HG02943 (cell line): ENCODE measurements around the gene DMAC2L.

Experiments
- ATAC-seq: cut with Tn5 transposase; IDR thresholded peaks from one replicate; pipeline ENCODE4 v1.9.1; 2021; ENCODE audit warnings: mild to moderate bottlenecking, low read depth, moderate library complexity; ENCODE audit not compliant: unreplicated experiment

Gene DMAC2L

GRCh38 chr14:50320283-50320682 lies 8.2 kb downstream of the DMAC2L start:
- ATAC-seq, result no peak

DNA sequence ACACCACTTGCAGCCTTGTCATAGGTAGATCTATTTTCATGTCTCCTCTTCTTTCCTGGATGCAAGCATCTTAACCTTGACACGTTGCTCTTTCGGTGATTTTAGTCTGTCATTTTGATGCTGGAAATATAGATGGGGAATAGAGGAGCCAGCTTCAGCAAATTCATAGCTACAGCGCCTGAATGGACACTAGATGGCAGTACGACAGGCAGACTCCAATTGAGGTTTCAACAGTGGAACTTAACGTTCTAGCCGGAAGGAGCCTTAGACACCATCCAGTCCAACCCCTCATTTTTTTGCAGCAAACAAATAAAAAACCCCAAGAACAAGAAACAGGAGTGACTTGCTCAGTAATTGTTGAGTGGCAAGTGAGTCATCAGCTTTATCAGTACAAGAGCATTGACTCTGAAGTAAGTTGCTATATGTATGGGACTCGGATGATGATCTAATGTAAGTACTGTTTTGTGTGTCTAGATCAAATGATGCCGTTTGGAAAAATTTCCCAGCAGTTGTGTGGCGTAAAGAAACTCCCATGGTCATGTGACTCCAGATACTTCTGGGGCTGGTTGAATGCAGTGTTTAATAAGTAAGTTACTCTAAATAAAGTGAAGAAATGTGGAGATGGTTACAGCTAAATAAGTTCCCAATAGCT lies 9.0 kb downstream of the DMAC2L start:
- ATAC-seq, result peak; percentile 88

- ATAC-seq, result no peak
Measured at GRCh38 chr14:50331596-50331995, 19.5 kb downstream of the DMAC2L start.

DNA sequence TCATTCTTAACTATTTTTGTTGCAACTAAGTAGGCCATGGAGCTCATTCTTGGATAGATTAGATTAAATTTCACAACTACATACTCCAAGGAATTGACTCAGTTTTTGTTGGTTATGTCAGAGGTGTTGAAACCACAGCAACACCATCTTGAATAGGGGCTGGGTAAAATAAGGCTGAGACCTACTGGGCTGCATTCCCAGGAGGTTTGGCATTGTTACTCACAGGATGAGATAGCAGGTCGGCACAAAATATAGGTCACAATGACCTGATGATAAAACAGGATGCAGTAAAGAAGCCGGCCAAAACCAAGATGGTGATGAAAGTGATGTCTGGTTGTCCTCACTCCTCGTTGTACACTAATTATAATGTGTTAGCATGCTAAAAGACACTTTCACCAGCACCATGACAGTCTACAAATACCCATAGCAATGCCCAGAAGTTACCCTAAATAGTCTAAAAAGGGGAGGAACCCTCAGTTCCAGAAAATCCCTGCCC lies 20.9 kb downstream of the DMAC2L start:
- ATAC-seq, result no peak

GRCh38 chr14:50334211-50334610 lies 22.1 kb downstream of the DMAC2L start:
- ATAC-seq, result no peak

DNA sequence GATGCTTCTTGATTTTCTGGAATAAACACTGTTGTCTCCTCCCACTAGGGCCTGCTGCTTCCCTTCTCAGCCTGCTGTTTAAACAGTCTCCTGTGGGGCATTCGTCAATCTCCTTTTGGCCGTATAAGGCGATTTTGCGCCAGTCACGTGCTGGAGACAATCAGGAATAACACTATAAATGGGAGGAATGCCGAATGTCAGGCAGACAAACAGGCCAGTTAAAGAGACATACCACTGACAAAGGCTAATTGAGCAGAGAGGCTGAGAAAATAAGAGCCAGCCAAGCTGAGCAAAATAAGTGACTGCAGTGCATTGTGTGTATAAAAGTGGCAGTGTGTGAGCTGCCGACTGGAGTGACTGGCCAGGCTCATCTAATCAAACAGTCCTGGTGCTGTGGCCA lies 23.3 kb downstream of the DMAC2L start:
- no peak for ATAC-seq

- ATAC-seq, result no peak
Measured at GRCh38 chr14:50335989-50336824, 24.1 kb downstream of the DMAC2L start.

DNA sequence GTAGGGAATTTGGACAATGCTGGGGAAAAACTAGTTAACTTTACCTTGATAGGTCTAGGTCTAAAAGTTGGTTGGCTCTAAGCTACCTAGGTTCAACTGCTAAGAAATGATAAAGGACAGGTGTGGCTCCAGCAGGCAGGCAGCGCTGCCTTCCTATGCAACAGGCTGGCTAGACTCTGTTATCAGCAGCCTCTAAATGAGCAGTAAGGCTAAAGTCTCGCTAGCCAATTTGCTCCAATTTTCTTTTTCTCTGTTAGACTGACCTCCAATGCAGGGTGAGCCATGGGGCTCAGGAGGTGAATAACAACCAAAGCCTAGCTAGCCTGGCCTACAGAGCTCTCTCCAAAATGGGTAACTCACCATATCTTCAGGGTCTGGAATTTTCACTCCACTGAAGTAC lies 26.5 kb downstream of the DMAC2L start:
- ATAC-seq, result no peak

- no peak for ATAC-seq
Measured at GRCh38 chr14:50339178-50339804, 27.2 kb downstream of the DMAC2L start.

DNA sequence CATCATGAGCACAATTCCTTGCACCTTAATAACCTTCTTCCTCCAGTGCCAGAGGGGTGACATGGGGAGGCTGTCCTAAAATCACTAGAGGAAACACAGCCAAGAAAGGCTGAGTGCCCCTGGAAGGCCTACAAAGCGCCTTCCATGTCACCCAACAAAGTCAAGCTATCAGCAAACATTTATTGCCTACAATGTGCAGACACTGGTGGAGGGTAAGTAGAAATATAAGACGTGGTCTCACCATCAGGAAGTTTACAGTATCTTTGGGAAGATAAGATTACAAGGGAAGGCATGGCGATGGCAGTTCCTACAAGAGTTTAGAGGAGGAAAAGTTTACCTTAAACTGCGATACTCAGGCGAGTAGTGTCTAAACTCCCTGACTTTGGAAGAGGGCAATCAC lies 27.9 kb downstream of the DMAC2L start:
- ATAC-seq, result no peak

GRCh38 chr14:50340963-50341362 lies 28.8 kb downstream of the DMAC2L start:
- no peak for ATAC-seq

DNA sequence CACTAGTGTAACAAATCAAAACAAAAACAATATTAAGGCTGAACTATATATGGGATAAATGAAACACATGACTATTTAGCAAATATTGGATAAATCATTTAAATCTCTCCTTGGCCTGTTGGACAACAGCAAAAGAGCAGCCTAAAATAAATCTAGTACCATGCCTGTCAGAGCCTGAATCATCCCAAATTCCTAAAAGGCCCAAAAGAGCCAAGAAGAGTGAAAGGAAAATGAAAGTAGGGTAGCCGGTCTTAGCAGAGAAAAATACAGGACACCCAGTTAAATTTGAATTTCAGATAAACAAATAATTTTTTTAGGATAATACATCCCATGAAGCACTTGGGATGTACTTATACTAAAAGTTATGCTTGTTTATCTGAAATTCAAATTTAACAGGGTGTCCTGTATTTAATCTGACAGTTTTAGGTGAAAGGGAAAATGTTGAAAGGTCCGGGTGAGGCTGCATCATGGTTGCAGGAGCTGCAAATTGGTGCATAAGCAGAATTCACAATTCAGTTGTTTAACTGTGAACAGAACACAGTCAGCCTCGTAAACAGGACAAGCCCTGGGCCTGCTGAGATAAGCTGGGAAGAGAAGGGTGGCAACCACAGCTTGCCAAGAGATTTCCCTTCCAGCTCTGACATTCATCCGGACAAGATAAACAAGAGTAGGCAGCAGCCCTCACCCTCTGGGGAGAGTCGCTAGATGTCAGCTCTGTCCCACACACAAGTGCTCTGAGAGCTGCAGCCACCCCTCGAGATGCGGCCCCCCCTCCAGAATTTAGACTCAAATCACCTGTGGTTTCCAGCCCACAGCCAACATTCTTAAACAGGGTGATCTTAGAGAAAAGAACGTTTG lies 30.3 kb downstream of the DMAC2L start:
- no peak for ATAC-seq

DNA sequence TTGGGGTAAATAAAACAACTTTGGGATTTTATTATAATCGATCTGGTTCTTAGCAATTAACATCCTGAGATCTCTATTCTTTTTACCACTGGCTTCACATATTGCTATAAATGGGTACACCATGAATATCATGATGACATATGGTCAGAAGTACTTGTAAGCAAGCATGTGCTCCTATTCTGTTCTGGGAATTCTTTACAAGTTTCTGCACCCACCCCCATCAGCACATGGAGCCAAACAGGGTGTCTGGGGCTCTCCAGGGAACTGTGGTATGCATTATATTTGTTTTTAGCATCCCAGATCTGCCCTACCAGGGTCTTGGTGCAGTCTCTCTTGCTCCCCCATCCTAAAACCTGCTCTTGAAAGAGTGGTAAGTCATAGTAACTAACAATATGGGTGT lies 31.3 kb downstream of the DMAC2L start:
- ATAC-seq, result no peak

DNA sequence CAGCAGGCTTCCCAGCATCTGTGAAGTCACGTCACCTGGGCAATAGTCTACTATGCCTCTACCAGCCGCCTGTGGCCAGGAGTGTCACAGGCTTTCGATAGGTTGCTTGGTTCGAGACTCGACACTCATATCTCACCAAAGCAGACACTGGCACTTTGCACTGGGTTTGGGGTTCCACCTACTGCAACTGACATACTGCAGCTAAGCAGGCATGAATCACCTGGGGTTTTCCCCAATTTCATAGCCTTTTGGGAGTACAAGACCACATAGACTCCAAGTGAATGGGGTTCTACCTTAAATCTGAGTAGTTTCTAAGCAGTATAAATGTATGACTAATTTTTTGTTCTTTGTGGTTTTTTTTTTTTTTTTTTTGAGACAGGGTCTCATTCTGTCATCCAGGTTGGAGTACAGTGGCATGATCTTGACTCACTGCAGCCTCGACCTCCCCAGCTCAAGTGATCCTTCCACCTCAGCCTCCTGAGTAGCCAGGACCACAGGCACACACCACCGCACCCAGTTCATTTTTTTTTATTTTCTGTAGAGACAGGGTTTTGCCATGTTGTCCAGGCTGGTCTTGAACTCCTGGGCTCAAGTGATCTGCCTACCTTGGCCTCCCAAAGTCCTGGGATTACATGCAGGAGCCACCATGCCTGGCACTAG lies 32.1 kb downstream of the DMAC2L start:
- no peak for ATAC-seq

DNA sequence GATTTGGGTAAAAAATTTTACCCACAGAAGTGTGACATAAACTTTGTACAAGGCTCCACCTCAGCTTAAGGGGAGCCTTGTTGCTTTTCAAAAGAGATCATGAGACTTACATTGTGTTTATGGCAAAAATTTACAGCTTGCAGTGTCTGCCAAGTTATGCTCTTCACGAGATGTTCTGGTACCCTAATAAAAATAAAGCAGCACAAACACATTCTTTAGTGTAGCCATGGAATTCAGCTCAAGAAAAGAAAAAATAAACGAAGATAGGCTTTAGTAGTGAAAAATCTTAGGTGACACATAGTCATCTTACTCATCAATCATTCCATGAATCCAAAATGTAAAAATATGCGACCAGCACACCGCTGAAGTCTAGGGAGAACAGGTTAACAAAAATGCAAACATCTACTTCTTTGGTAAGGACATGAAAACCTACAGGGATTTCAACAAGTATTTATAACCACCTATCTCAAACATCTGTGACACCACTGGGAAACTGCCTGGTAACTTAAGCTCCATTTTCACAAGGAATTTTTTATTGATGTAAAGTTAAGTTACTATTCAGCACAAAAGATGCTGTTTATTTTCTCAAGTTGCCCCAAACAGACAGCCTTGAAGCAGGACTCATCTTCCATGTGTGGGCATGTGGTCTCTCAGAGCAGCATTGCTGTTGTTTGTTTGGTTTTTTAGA lies 32.9 kb downstream of the DMAC2L start:
- no peak for ATAC-seq

DNA sequence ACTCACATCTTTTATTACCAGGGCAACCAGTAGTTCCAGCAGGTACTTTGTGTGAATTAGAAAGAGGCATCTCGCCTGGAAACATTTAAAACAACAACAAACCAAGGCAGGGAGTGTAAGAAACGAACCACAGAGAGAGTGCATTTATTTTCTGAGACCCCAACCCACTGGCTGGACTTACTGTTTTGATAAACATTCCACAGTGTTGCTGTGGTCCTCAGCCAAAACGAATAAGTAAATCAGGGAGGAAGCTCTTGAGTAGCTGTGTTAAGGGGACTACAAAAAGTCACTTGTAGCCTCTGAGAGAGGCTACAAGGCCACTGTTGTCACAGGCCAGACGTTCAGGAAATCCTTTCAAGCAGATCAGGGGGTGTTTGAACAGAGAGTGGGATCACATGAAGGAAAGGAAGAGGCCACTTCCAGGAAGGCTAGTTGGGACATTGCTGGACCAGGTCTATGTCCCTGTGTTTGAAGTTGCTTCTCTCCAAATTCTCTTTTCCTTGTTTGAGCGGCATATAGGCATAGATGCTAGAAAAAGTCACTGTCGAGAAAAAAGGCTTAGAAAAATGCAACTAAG lies 33.8 kb downstream of the DMAC2L start:
- ATAC-seq, result no peak

DNA sequence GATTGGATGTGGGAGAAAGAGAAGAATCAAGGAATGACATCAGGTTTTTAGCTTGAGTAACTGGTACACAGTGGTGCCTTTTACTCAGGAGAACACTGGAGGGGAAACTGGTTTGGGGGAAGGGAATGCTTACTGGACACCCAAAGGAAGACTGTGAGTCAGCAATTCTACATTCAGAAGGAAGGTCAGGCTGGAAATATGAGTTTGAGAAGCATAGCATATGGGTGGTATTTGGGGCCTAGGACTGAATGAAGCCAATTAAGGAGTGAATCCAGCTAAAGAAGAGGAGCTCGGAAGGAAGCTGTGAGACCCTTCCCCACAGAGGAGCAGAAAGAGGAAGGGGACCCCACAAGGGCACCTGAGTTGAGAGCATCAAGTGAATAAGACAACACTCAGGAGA lies 35.4 kb downstream of the DMAC2L start:
- no peak for ATAC-seq

DNA sequence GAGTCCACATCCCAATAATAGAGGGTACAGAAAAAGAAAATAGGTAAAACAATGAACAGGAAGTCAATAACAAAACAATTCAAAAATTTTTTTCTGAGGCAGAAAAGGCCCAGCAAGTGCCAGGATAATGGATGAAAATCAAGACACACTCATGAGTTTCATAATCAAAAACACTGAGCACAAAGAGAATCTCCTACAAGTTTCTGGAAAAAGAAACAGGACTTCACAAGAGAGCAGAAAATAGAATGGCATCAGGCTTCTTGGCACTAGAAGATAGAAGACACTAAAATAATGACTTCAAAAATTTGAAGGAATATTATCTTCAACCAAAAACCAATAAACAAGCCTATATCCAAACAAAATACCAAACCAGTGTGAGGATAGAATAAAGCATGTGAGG lies 36.8 kb downstream of the DMAC2L start:
- no peak for ATAC-seq

GRCh38 chr14:50350975-50351374 lies 38.9 kb downstream of the DMAC2L start:
- ATAC-seq, result no peak
